COLO829 (cell line): ENCODE data around the gene TNFRSF1A.

Experiments used
- DNase-seq: peaks from one replicate; pipeline ENCODE4 v3.0.0; 2012; ENCODE audit warnings: low spot score

The TNFRSF1A gene

DNA sequence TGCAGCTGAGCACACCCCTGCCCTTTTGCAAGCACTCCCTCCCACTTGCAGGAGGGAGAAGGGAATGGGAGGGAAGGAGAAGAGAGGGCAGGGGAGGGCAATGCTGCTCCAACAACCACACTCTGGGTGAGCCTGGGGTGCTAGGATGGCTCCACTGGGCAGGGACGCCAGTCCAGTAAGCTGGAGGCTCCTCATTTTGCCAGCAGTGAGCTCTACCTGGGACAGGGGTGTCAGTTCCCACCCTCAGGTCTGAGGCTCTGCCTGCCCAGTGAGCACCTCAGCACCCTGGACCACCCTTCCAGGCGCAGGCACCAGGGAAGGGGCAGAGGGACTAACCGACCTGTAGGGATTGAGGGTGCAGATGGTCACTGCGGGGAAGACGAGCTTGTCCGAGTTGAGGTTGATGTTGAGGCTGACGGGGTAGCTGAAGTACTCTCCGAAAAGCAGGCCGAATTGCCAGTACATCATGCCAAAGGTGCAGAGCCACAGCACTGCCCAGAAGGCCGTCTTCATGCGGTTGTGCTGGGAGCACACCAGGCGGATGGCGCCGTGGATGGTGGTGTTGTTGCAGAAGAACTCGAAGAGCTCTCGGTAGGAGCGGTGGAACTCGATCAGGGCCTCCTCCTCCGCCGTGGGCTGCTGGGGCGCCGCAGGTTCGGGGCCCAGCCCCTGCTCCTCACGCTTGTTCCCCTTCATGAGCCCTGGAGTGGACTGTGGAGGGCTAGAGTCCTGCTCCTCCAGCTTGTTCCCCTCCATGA lies 32.3 kb upstream of the TNFRSF1A start:
- no peak for DNase-seq

DNA sequence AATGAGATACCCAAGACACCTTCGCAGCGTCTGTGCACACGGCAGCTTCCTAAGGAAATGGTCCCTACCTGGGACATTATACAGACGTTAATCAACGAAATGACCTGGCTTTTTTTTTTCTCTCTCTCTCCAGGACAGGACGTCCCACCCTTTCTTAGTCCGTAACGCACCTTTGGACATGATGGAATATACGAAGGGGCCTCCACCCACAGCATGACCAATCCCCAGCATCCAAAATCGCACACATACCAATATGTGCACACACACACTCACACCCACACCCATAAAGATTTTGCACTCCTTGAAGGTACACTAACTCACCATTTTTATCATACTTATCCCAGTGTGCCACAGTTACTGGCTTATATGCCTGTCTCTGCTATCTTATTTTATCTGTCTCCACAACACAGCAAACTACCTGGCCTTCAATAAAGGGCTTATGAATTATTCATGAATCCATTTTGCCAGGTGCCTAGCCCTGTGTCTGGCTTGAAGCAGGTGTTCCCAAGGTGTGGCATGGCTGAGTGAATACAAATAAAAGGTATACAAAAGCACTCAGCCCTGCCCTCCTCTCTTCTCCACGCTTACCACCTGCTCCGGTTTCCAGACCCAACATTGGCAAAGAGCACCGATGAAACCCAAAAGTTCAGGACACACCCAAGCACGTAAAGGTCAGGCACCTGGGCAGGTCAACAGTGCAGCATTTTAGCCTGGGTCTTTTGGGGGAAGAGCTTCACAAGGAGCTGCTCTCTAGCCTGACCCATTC lies 31.3 kb upstream of the TNFRSF1A start:
- no peak for DNase-seq

DNA sequence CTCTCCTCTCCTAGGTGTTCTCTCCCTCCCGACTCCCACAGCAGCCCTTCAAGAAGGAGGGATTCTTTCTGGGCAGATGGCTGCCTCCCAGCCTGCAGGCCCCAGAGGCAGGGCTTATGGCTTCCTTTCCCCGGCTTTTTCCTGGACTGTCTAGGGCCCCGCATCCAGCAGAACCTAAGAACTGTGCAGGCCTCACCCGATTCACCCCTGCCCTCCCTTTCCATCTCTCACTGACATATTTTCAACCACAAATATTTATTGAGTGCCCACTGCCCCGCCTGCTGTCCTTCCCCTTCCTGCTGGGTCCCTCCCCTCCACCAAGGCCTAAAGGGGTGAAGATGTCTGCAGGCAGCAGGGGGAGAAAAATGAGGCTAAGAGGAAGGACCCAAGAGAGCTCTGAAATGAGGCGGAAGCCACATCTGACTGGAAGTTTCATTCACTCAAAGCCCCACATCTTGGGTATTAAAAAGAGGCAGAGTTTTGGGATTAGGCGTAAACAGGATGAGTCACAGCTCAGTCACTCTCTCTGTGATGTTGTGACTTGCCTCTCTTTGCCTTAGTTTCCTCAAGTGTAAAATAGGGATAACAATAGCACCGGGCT lies 30.6 kb upstream of the TNFRSF1A start:
- peak; percentile 71 for DNase-seq

DNA sequence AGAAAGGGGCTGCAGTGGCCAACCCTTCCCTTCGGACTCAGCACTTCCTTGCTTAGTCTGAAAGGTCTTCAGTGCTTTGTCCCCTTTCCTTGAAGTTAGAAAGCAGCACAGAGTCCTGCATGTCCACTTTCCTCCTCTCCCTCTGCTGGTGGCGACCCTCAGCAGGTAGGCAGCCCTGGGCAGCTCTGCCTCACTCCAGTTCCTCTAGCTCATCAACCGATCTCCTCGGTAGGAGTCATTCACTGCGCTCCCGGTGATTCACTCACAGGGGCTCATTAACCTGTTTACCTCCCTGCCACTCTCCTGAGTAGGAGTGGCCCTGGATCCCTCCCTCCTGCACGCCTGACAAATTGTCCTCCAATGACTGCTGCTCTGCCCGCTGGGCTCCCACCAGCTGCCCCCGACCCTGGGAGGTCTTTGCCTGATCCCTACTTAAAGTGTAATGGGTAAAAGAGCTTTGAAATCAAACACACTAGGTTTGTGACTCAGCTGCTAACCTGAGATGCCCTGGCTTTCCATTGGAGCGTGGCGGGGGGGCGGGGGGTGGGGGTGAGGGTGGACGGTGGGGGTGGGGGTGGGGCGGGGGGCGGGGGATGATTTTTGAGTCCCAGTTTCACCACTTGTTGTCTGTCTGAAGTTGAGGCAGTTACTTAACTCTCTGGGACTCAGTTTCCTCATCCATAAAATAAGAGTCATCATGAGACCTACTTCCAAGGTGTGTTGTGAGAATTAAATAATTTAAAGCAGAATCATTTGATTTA lies 29.3 kb upstream of the TNFRSF1A start:
- no peak for DNase-seq

DNA sequence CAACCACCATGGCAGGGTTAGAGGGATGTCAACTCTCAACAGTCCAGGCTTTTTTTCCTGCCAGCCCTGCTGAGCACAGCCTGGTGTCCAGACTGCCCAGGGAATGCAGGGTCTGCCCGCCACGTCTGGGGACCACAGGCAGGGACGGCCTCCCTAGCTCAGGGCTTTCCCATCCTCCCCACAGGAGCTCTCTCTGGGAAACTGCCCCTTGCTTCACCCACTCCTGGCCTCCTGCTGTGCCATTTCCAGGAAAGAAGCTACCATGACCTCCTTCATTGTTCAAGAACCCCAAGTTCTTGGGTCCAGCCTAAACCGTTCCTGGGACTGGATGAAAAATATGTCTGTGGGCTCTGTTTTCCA lies 28.7 kb upstream of the TNFRSF1A start:
- DNase-seq: no peak

DNA sequence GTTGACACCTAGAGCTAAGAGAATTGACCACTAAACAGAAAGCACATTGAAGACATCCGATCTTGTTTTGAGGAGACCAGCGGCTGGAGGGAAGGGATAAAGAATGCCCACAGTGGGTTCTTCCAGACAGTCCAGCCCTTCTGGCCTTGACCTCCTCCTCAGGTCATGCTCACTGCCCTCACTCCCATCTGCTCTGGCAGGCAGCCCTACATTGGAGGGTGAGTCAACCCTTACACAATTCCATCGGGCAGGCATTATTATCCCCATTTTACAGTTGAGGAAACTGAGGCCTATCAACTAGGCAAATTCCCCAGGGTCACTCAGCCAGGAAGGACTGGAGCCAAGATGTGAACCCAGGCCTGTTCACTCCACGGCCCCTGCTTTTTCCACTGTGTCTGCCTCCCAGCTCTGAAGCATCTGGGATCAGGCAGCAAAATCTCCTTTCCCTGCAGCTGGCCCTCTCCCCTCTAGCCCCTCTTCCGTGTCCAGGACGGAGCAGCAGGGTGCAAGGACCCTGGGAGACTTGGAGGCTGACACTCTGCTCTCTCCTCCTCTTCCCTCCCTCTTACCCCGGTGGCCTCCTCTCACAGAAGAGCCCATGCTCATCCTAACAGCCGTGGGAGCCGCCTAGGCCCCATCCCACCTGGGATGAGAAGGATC lies 28.2 kb upstream of the TNFRSF1A start:
- no peak for DNase-seq

DNA sequence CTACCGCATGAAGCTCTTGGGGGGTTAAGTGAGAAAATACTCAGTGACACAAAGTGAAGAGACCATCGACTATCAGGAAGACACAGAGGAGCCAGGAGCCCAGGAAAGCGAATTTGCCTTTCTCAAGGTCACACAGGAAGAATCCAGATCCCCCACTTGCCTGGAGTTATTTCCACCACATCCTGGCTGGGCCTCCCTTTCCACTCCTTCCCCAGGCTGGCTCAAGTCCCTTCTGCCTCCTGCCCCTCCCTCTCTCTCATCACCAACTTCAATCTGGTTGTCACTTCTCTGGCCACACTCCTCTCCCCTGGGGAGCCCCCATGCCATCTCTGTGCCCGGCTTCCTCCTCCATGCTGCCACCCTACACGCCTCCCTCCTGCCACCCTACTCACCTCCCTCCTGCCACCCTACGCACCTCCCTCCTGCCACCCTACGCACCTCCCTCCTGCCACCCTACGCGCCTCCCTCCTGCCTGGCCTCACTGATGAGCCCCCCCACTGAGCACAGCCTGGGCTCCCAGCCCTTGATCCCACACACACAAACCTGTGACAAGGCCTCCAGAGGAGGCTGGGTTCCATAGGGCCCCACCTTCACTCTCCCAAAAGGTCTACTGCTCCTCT lies 27.1 kb upstream of the TNFRSF1A start:
- DNase-seq: no peak

DNA sequence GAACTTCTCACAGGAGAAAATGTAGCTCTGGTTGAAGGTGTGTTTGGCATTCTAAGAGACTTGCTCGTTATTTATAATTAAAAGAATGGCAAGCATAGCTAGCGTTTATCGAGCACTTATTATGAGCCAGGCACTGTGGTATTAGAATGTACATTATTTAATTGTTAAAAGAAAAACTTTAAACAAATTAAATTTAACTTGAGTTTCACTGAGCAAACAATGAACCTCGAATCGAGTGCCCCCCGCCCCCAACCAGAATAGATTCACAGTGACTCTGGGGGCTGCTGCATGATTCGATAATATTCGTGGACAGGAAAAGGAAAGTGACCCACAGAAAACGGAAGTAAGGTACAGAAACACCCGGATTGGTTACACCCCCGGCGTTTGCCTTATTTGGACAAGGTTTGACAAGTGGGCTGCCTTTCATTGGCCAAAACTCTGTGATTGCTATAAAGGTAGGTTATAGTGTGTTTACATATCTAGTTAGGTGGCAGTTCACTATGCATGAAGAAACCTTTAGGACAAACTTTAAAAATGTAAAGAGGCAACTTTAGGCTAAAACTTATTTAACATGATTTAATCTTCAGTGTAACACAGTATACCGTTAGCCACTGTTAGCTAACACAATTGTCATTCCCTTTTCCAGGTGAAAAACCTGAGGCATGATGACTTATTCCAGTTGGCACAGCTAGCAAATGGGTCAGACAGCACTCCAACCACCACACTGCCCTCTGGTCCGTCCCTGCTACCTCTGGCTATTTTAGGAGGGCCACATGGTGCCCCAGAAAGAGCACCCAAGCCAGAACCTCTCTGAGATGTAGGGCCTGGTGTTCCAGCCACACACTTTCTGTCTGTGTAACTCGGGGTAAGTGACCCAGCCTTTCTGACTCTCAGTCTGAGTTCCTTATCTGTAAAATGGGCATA lies 26.4 kb upstream of the TNFRSF1A start:
- DNase-seq: no peak

DNA sequence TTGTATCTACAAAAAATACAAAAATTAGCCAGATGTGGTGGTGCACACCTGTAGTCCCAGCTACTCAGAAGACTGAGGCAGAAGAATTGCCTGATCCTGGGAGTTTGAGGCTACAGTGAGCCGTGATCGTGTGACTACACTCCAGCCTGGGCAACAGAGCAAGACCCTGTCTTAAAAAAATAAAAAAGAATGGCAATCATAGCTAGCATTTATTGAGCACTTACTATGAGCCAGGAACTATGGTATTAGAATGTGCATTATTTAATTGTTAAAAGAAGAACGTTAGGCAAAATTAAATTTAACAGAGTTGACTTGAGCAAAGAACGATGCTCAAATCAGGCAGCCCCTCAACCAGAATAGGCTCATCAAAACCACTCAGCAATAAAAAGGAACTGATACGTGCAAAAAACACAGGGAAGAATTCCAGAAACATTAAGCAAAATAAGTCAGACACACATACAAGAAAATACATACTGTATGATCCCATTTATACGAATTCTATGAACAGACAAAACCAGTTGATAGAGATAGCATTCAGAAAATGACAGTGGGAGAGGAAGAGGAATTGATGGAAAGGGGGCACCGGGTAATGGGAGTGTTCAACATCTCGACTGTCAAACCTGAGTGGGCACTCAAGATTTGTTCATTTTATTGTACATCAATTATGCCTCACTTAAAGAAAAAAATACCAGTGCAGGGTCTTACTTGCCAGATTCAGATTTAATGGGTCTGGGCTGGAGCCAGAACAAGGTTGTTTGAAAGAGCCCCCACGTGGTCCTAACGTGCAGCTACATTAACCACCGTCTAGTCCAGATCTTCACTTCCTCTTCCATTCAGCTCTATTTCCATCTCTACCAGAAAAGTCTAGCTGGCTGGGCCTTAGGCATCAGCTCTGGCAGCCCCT lies 25.4 kb upstream of the TNFRSF1A start:
- no peak for DNase-seq

DNA sequence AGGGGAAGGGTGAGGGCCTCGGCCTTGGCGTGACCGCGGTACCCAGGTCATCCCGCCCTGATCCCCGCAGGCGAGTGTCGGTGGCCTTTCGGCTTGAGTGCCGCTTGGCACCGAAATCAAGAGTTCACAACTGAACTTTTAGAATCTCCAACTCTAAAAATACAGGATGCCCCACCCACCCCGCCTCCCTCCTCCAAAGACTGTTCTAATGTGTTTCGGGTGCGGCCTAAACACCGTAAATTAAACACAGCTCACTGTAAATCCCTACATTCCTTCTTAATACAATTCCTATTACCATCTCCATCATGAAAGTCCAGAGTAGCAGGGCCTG lies 22.1 kb upstream of the TNFRSF1A start:
- no peak for DNase-seq

DNA sequence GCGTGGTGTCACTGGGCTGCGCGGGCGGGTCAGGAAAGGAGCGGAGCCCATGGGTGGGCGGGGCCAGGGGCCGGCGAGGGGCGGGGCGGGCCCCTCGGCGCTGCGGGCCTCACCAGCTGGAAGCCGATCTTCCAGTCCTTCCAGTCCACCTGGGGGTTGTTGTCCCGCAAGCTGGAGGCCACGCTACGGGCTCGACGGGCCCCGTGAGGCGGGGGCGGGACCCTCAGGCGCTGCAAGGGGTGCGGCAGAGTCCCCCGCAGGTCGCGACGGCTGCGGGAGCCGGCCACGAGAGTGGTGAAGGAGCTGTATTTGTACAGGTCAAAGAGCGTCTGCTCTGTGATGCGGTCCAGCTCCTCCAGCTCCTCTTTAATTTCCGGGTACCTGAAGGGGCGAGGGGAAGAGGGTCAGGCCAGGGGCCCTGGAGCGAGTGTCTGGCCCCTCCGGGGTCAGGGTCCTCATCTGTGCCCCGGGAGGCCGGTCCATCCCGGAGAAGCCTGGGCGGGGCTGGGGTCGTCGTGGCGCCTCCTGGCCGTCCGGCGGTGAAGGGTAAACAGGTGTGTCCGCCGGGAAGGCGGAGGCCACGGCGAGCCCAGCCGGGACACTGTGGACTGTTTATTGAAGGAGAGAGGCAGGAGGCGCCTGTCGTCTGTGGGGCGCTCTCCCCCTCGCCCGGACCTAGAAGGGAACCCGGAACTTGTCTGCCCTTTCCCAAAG lies 21.6 kb upstream of the TNFRSF1A start:
- peak; percentile 71 for DNase-seq

DNA sequence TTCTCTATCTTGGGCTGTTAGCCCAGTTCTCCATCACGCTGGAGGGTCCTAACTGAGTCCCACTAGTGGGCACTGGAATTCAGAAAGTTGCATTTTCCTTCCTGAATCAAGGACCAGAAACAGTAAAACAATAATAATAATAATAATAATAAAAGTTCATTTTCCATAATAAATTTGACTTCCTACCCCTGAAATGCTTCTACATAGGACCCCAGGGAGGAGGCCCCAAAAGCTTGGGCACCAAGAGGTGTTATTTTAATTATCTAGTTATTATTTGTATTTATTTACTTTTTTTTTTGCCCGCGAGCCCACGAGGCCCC lies 21.1 kb upstream of the TNFRSF1A start:
- no peak for DNase-seq

DNA sequence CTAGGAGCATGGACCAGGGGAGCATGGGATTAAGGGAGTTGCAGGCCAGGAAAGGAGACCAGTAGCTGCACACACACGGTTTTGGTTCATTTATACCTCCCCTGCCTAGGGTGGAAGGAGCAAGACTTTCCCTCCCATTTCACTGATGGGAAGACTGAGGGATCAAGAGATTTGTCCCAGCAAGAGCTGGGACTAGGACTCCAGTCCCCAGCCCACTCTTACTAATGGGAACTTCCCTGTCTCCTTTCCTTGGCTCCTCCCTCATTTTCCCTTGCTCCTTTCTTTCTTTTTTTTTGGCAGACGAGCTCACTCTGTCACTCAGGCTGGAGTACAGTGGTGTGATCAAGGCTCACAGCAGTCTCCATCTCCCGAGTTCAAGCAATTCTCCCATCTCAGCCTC lies 20.5 kb upstream of the TNFRSF1A start:
- no peak for DNase-seq

DNA sequence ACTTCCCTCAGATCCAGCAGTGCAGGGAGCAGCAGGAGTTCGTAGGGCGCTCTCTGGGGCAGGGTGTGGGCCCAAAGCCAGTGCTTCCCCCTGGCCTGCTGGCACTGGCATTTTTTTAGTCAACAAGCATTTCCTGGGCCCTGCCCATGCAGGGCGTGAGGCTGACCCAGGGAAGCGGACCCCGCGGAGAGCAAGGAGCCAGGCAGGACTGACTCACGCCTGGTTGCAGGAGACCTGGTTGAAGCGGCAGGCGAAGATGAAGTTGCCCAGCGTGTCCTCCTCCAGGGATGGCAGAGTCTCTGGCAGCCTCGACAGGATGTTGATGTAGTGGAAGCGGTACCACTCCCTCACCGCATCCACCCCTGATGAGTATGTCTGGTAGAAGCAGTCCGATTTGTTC lies 20.0 kb upstream of the TNFRSF1A start:
- DNase-seq: no peak

DNA sequence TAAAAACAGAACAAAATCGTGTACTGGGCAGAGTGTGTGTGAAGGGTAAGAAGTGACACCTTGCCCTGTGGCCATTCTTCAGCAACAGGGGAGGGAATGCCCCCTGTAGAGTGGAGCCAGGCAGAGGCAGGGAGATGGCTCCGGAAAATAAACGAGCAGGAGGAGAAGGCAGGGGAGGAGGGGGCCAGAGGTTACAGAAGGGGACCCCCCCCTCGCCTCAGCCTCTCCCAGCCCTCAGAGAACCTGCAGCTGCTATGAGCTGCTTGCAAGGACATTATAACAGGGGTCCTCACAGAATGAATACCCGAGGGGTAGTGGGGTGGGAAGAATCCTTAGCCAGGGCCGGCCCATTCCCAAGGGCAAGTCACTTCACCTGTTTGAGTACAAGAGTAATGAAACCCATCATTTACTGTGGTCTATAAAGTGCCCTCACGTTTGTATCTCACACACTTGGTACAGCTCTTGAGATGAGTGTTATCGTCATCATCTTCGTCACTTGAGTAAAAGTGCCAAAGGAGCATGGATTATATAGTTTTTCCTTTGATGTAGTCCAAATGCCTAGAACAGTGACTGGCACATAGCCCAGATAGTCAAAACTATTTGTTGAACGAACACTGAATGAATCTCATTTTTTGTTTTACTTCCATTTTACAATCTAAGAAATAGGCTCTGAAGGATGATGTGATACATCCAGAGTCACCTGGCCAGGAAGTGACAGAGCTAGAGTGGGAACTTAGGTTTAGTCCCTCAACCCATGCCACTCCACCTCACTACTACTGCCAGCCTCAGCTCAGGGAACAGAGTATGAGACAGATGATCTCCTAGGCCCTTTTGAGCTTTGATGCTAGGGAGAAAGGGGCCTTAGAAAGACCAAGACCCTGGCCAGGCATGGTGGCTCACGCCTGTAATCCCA lies 19.0 kb upstream of the TNFRSF1A start:
- DNase-seq: no peak

DNA sequence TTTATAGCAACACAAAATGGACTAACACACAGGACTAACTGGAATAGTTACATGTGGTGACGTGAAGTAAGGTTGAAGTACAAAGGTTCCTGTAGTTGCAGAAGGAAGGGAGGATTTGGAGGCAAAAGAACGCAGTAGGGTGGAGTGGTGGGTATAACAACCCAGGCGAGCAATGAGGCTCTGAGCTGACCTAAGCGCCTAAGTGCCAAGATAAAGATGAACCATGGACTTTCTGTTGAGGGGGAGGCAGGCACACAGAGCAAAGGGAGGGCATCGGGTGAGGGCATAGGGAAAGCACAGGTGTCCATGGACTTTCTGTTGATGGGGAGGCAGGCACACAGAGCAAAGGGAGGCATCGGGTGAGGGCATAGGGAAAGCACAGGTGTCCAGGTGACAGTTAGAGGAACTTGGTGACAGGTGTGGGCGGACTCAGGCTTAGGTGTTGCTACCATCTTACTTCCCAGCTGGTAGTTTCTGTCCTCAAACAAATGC lies 18.2 kb upstream of the TNFRSF1A start:
- no peak for DNase-seq

DNA sequence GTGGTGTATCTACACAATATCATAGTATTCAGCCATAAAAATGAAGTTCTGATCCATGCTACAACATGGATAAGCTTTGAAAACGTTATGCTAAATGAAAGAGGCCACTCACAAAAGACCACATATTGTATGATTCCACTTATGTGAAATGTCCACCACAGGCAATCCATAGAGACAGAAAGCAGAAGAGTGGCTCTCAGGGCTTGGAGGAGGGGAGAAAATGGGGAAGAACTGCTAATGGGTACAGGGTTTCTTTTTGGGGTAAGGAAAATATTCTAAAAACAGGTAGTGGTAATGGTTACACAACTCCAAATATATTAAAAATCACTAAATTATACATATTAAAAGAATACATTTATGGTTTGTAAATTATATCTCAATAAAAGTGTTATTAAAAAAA lies 17.0 kb upstream of the TNFRSF1A start:
- no peak for DNase-seq

DNA sequence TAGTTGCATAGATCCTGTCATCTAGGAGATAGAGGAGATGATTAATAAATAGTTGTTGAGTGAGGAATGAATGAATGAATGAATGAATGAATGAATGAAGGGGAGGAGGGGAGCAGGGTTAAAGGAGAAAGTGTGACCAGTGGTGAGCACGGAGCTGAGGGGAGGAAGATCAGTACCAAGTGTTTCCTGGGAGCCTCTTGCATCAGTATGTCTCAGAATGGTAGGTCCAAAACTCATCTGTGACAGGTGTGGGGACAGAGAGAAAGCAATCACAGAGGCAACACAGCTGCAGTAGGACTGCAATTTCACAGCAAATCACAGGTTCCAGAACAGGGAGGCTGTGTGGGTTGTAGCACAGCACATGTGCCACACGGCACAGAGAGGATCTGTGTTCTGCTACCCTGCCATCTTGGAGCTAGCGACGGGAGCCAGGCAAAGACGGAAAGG lies 14.5 kb upstream of the TNFRSF1A start:
- DNase-seq: no peak
